LHCN-M2 (cell line): ENCODE results near the gene KCTD3. TPM values are rescaled to one million over a fixed set of nuclear protein-coding genes. Genes with fewer than 3 reads are reported as not detected.

ENCODE experiments used
- DNase-seq: peaks from one replicate; pipeline ENCODE4 v3.0.0-alpha.2; 2012; ENCODE audit warnings: low read depth
- total RNA-seq: library from RNA; depleted of rRNA; stranded (reverse); fragments of >200 nt; gene quantifications from 2 replicates; pipeline ENCODE4 v1.2.3, GENCODE V29; 2014

Gene KCTD3
- total RNA-seq, 1 experiment from 2014 or later = 42.1 TPM

- DNase-seq = no peak
These were observed 38.0 kb downstream of the KCTD3 start for GRCh38 chr1:215605011-215605621.

- DNase-seq = no peak
These were observed 38.9 kb downstream of the KCTD3 start for GRCh38 chr1:215606036-215606435.

- peak; percentile 20 for DNase-seq
These were observed 39.6 kb downstream of the KCTD3 start for GRCh38 chr1:215606564-215607168.

- DNase-seq = no peak
These were observed 40.3 kb downstream of the KCTD3 start for GRCh38 chr1:215607412-215607811.

- DNase-seq = no peak
These were observed 41.5 kb downstream of the KCTD3 start for GRCh38 chr1:215608646-215609045.

GRCh38 chr1:215612391-215612790 lies 45.3 kb downstream of the KCTD3 start:
- DNase-seq = no peak

- no peak for DNase-seq
These were observed 50.9 kb downstream of the KCTD3 start for GRCh38 chr1:215617979-215618378.

GRCh38 chr1:215623162-215623561 lies 56.1 kb downstream of the KCTD3 start:
- DNase-seq = no peak

- no peak for DNase-seq
These were observed 58.8 kb downstream of the KCTD3 start for GRCh38 chr1:215625949-215626348.

GRCh38 chr1:215631040-215631439 lies 63.9 kb downstream of the KCTD3 start:
- no peak for DNase-seq

GRCh38 chr1:215631489-215631888 lies 64.4 kb downstream of the KCTD3 start:
- DNase-seq = peak; percentile 61

- DNase-seq = no peak
These were observed 68.7 kb downstream of the KCTD3 start for GRCh38 chr1:215635827-215636226.

GRCh38 chr1:215636258-215636965 lies 69.3 kb downstream of the KCTD3 start:
- DNase-seq = peak; percentile 35

- DNase-seq = peak; percentile 57
These were observed 70.0 kb downstream of the KCTD3 start for GRCh38 chr1:215637041-215637573.

GRCh38 chr1:215640429-215641148 lies 73.5 kb downstream of the KCTD3 start:
- no peak for DNase-seq

- no peak for DNase-seq
These were observed 76.7 kb downstream of the KCTD3 start for GRCh38 chr1:215643592-215644321.

GRCh38 chr1:215645182-215645581 lies 78.1 kb downstream of the KCTD3 start:
- DNase-seq = no peak

- no peak for DNase-seq
These were observed 78.8 kb downstream of the KCTD3 start for GRCh38 chr1:215645861-215646260.

GRCh38 chr1:215647738-215648137 lies 80.6 kb downstream of the KCTD3 start:
- no peak for DNase-seq

GRCh38 chr1:215648957-215649356 lies 81.9 kb downstream of the KCTD3 start:
- DNase-seq = no peak

GRCh38 chr1:215650446-215651149 lies 83.5 kb downstream of the KCTD3 start:
- DNase-seq = no peak
